ENCODE data around the gene TIAM1. TPM values are rescaled to one million over a fixed set of nuclear protein-coding genes. Genes with fewer than 3 reads are reported as not detected.
A peak's percentile ranks its signal among the peaks of the same experiment; 100 is the strongest.

Gene TIAM1
- total and polyA plus RNA-seq, 4 donors = 3.5 to 58.0 (median 11.8) TPM

DNA sequence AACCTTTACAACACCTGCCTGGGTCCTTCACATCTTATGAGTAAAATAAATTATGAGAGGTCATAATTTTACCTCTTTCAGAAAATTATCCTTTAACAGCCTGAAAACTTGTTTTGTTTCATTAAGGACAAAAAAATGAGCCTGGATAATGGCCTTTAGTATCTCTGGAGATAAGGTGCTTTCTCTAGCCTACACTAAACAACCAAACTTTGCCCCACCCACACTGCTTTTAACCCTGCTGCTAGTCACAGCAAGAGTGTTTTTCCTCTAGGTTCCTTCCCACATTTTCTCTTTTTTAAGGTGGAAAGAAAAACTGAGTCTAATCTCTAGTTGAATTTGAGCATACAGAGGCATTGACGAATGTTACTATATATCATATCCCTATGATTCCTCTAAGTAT lies 204.0 kb downstream of the TIAM1 start:
- H3K4me3 ChIP-seq = no peak overlapping the region
- no peak for ATAC-seq (ENCODE audit: insufficient read depth, low FRiP score)
- DNase-seq = no peak
- TF ChIP-seq, protein P1, sequence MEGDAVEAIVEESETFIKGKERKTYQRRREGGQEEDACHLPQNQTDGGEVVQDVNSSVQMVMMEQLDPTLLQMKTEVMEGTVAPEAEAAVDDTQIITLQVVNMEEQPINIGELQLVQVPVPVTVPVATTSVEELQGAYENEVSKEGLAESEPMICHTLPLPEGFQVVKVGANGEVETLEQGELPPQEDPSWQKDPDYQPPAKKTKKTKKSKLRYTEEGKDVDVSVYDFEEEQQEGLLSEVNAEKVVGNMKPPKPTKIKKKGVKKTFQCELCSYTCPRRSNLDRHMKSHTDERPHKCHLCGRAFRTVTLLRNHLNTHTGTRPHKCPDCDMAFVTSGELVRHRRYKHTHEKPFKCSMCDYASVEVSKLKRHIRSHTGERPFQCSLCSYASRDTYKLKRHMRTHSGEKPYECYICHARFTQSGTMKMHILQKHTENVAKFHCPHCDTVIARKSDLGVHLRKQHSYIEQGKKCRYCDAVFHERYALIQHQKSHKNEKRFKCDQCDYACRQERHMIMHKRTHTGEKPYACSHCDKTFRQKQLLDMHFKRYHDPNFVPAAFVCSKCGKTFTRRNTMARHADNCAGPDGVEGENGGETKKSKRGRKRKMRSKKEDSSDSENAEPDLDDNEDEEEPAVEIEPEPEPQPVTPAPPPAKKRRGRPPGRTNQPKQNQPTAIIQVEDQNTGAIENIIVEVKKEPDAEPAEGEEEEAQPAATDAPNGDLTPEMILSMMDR (IDR thresholded peaks at IDR 0.05; ENCODE audit: control extremely low read depth, extremely low read depth) = no peak
- 91 to 97% methylated on average over 1 of the region's 1 CpG for WGBS, 2 donors
- no peaks in the 10 kb centered on the region for H3K27me3 ChIP-seq (ENCODE audit: control insufficient read depth in 3 of 3, insufficient read depth in 3 of 3, low read length in 2 of 3)
- no peak overlapping the region for H3K27ac ChIP-seq (ENCODE audit: low read depth in 1 of 2, low read length in 1 of 2)
- peaks cover 0 to 1% (median 0%) of the 10 kb centered on the region in 4 donors for H3K9me3 ChIP-seq (ENCODE audit: control insufficient read depth in 4 of 4, insufficient read depth in 3 of 4, low read length in 3 of 4)
- H3K36me3 ChIP-seq (ENCODE audit: control insufficient read depth in 4 of 4, insufficient read depth in 4 of 4, low read length in 4 of 4) = peaks cover 0 to 7% (median 2%) of the 10 kb centered on the region in 4 donors
- H3K4me1 ChIP-seq (ENCODE audit: control insufficient read depth in 5 of 5, insufficient read depth in 5 of 5, low read length in 5 of 5) = peaks cover 0 to 29% (median 3%) of the 10 kb centered on the region in 5 donors
- H3K9ac ChIP-seq (ENCODE audit: insufficient read depth in 1 of 2, low read length in 2 of 2) = no peak overlapping the region

DNA sequence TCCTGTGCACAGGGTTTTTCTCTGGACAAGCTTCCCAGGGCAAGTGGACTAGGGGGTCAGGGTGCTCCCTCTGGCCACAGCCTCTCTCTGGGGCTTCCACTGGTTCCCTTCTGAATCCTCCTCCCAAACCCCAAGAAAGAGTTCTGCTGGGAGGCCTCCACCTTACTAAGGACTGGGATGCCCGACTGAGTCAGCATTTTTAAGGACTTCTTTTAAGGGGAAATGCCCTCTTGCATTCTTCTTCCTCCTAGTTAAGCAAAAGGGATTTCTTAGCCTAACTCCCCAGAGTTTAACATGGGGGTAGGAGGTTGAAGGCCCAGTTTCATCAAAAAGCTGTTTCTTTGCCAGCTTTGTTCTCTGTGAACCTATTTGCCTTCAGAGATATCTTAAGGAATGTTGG lies 206.1 kb downstream of the TIAM1 start:
- no peak overlapping the region for H3K27ac ChIP-seq (ENCODE audit: low read depth in 1 of 2, low read length in 1 of 2)
- H3K27me3 ChIP-seq (ENCODE audit: control insufficient read depth in 3 of 3, insufficient read depth in 3 of 3, low read length in 2 of 3) = no peaks in the 10 kb centered on the region
- H3K9ac ChIP-seq (ENCODE audit: insufficient read depth in 1 of 2, low read length in 2 of 2) = no peak overlapping the region
- H3K36me3 ChIP-seq (ENCODE audit: control insufficient read depth in 4 of 4, insufficient read depth in 4 of 4, low read length in 4 of 4) = peaks cover 0 to 11% (median 5%) of the 10 kb centered on the region in 4 donors
- ATAC-seq (ENCODE audit: insufficient read depth, low FRiP score) (no peak), DNase-seq (no peak)
- TF ChIP-seq, protein P1 (IDR thresholded peaks at IDR 0.05; ENCODE audit: control extremely low read depth, extremely low read depth) = no peak
- peaks cover 0 to 1% (median 0%) of the 10 kb centered on the region in 4 donors for H3K9me3 ChIP-seq (ENCODE audit: control insufficient read depth in 4 of 4, insufficient read depth in 3 of 4, low read length in 3 of 4)
- peaks cover 0 to 23% (median 0%) of the 10 kb centered on the region in 5 donors for H3K4me1 ChIP-seq (ENCODE audit: control insufficient read depth in 5 of 5, insufficient read depth in 5 of 5, low read length in 5 of 5)
- WGBS, 2 donors = 13 to 66% methylated on average over 1 of the region's 1 CpG
- H3K4me3 ChIP-seq = no peak overlapping the region

DNA sequence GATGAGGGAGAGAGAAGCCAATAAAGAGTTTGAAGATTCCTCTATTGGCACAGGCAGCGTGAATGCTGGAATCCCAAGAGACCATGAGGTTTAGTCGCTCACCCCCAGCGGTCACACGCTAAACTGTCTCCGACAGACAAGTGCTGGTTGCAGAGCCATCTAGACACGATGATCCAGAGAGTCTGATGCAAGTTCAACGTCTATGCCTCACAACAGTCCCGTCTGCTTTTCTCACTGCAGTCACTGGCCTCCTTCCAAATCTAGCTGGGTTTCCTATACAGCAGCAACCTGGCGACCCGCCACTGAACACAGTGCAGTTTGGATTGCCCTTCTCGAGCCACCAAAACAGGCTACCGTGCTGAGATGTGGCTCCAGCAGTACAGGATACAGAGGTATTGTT lies 207.2 kb downstream of the TIAM1 start:
- Histone ChIP-seq H3K27me3 (ENCODE audit: control insufficient read depth in 3 of 3, insufficient read depth in 3 of 3, low read length in 2 of 3) (no peaks in the 10 kb centered on the region), H3K4me3 (no peak overlapping the region), H3K27ac (ENCODE audit: low read depth in 1 of 2, low read length in 1 of 2) (no peak overlapping the region), H3K9ac (ENCODE audit: insufficient read depth in 1 of 2, low read length in 2 of 2) (no peak overlapping the region), H3K9me3 (ENCODE audit: control insufficient read depth in 4 of 4, insufficient read depth in 3 of 4, low read length in 3 of 4) (peaks cover 0 to 1% (median 0%) of the 10 kb centered on the region in 4 donors), H3K4me1 (ENCODE audit: control insufficient read depth in 5 of 5, insufficient read depth in 5 of 5, low read length in 5 of 5) (peaks cover 0 to 23% (median 6%) of the 10 kb centered on the region in 5 donors), H3K36me3 (ENCODE audit: control insufficient read depth in 4 of 4, insufficient read depth in 4 of 4, low read length in 4 of 4) (peaks cover 0 to 20% (median 8%) of the 10 kb centered on the region in 4 donors)
- DNase-seq (peak; percentile 78 to 91 (median 82)), ATAC-seq (ENCODE audit: insufficient read depth, low FRiP score) (no peak)
- TF ChIP-seq, protein P1 (IDR thresholded peaks at IDR 0.05; ENCODE audit: control extremely low read depth, extremely low read depth) = no peak
- WGBS, 2 donors = 33 to 41% methylated on average over 12 of the region's 12 CpGs

Measured in lung (tissue), 12 donors.